ENCODE results near the gene AKAP3.
A peak's percentile ranks its signal among the peaks of the same experiment; 100 is the strongest.

AKAP3 gene

GRCh38 chr12:4648501-4649357 is at the start of gene AKAP3, which contains the start of gene NDUFA9:
Gene AKAP3 (minus strand): TSS chr12:4649051. CDS start chr12:4638196, 10,855 bp downstream.
Gene NDUFA9 (plus strand): TSS chr12:4649114. CDS start chr12:4649127, 13 bp downstream.
- no peak for TF ChIP-seq CTCF (IDR thresholded peaks at IDR 0.05; ENCODE audit: insufficient read depth, low read length, poor library complexity, severe bottlenecking)
- H3K4me3 ChIP-seq (replicated peaks; ENCODE audit: low read depth, low read length), result peak within 1 kb of the TSS; percentile 85
- no peaks in the 10 kb centered on the region for H3K36me3 ChIP-seq (ENCODE audit: control insufficient read depth, insufficient read depth, low read length)
- H3K27me3 ChIP-seq (replicated peaks; ENCODE audit: control insufficient read depth, insufficient read depth, low read length), result no peaks in the 10 kb centered on the region
- peak; percentile 79 for DNase-seq (ENCODE audit: extremely low read depth, insufficient read length)

- Histone ChIP-seq H3K36me3 (ENCODE audit: control insufficient read depth, insufficient read depth, low read length) (peaks cover 10% of the 10 kb centered on the region), H3K4me3 (replicated peaks; ENCODE audit: low read depth, low read length) (no peak overlapping the region), H3K27me3 (replicated peaks; ENCODE audit: control insufficient read depth, insufficient read depth, low read length) (no peaks in the 10 kb centered on the region)
- no peak for TF ChIP-seq CTCF (IDR thresholded peaks at IDR 0.05; ENCODE audit: insufficient read depth, low read length, poor library complexity, severe bottlenecking)
- DNase-seq (ENCODE audit: extremely low read depth, insufficient read length), result no peak
Observed at GRCh38 chr12:4690760-4691159, 41.9 kb upstream of the AKAP3 start.

GRCh38 chr12:4685317-4685716 is 36.5 kb upstream of the AKAP3 start:
- H3K4me3 ChIP-seq (replicated peaks; ENCODE audit: low read depth, low read length), result no peak overlapping the region
- no peak for DNase-seq (ENCODE audit: extremely low read depth, insufficient read length)
- peaks cover 17% of the 10 kb centered on the region for H3K36me3 ChIP-seq (ENCODE audit: control insufficient read depth, insufficient read depth, low read length)
- no peak for TF ChIP-seq CTCF (IDR thresholded peaks at IDR 0.05; ENCODE audit: insufficient read depth, low read length, poor library complexity, severe bottlenecking)
- no peaks in the 10 kb centered on the region for H3K27me3 ChIP-seq (replicated peaks; ENCODE audit: control insufficient read depth, insufficient read depth, low read length)

- Histone ChIP-seq H3K4me3 (replicated peaks; ENCODE audit: low read depth, low read length) (no peak overlapping the region), H3K27me3 (replicated peaks; ENCODE audit: control insufficient read depth, insufficient read depth, low read length) (no peaks in the 10 kb centered on the region), H3K36me3 (ENCODE audit: control insufficient read depth, insufficient read depth, low read length) (peaks cover 12% of the 10 kb centered on the region)
- no peak for DNase-seq (ENCODE audit: extremely low read depth, insufficient read length)
- no peak for TF ChIP-seq CTCF (IDR thresholded peaks at IDR 0.05; ENCODE audit: insufficient read depth, low read length, poor library complexity, severe bottlenecking)
Observed at GRCh38 chr12:4681732-4682131, 32.9 kb upstream of the AKAP3 start.

GRCh38 chr12:4679711-4680110 is 30.9 kb upstream of the AKAP3 start:
- H3K36me3 ChIP-seq (ENCODE audit: control insufficient read depth, insufficient read depth, low read length), result peaks cover 4% of the 10 kb centered on the region
- TF ChIP-seq CTCF (IDR thresholded peaks at IDR 0.05; ENCODE audit: insufficient read depth, low read length, poor library complexity, severe bottlenecking), result no peak
- H3K27me3 ChIP-seq (replicated peaks; ENCODE audit: control insufficient read depth, insufficient read depth, low read length), result no peaks in the 10 kb centered on the region
- no peak for DNase-seq (ENCODE audit: extremely low read depth, insufficient read length)
- H3K4me3 ChIP-seq (replicated peaks; ENCODE audit: low read depth, low read length), result no peak overlapping the region
